Brain pericyte (primary cell): ENCODE measurements around the gene ARL6IP1.

ENCODE experiments used
- DNase-seq: peaks from one replicate; pipeline ENCODE4 v3.0.0-alpha.2; 2012; ENCODE audit warnings: low read depth, low spot score

ARL6IP1 gene

GRCh38 chr16:18801145-18801972 is at the start of gene ARL6IP1:
Gene ARL6IP1, minus strand, starts transcription at chr16:18801549. Its CDS starts 83 bp downstream, at chr16:18801466.
- DNase-seq, result peak; percentile 99

GRCh38 chr16:18846416-18846815 is 45.1 kb upstream of the ARL6IP1 start:
- DNase-seq, result no peak

- no peak for DNase-seq
Observed at GRCh38 chr16:18842565-18842964, 41.2 kb upstream of the ARL6IP1 start.

- no peak for DNase-seq
Observed at GRCh38 chr16:18841833-18842525, 40.6 kb upstream of the ARL6IP1 start.

- DNase-seq, result no peak
Observed at GRCh38 chr16:18839555-18839954, 38.2 kb upstream of the ARL6IP1 start.

GRCh38 chr16:18836702-18837101 is 35.4 kb upstream of the ARL6IP1 start:
- no peak for DNase-seq

GRCh38 chr16:18834864-18835263 is 33.5 kb upstream of the ARL6IP1 start:
- DNase-seq, result no peak

GRCh38 chr16:18833707-18834505 is 32.6 kb upstream of the ARL6IP1 start:
- DNase-seq, result no peak

GRCh38 chr16:18832613-18833012 is 31.3 kb upstream of the ARL6IP1 start:
- no peak for DNase-seq

- DNase-seq, result no peak
Observed at GRCh38 chr16:18832006-18832405, 30.7 kb upstream of the ARL6IP1 start.

GRCh38 chr16:18829251-18829650 is 27.9 kb upstream of the ARL6IP1 start:
- no peak for DNase-seq

- no peak for DNase-seq
Observed at GRCh38 chr16:18827890-18828289, 26.5 kb upstream of the ARL6IP1 start.

GRCh38 chr16:18816286-18816685 is 14.9 kb upstream of the ARL6IP1 start:
- DNase-seq, result no peak

GRCh38 chr16:18811925-18812324 is 10.6 kb upstream of the ARL6IP1 start:
- DNase-seq, result no peak

- DNase-seq, result no peak
Observed at GRCh38 chr16:18809165-18809564, 7.8 kb upstream of the ARL6IP1 start.

- DNase-seq, result no peak
Observed at GRCh38 chr16:18805257-18805773, 4.0 kb upstream of the ARL6IP1 start.

- DNase-seq, result no peak
Observed at GRCh38 chr16:18804540-18804939, 3.2 kb upstream of the ARL6IP1 start.

- no peak for DNase-seq
Observed at GRCh38 chr16:18803569-18804462, 2.5 kb upstream of the ARL6IP1 start.

- no peak for DNase-seq
Observed at GRCh38 chr16:18802767-18803343, 1.5 kb upstream of the ARL6IP1 start.

- no peak for DNase-seq
Observed at GRCh38 chr16:18800775-18801144, 589 bp downstream of the ARL6IP1 start.

GRCh38 chr16:18800293-18800692 is 1.1 kb downstream of the ARL6IP1 start:
- DNase-seq, result no peak
